Subcutaneous abdominal adipose tissue (tissue), 5 donors: ENCODE data around the gene MYH13.

Experiments used
- H3K27ac ChIP-seq: one replicate; pipeline ENCODE4 v1.7.0; 2013; ENCODE audit warnings: low read depth, mild to moderate bottlenecking, inconsistent platforms, low read length, moderate library complexity
- H3K27me3 ChIP-seq, 5 donors: one replicate each; pipeline ENCODE4 v1.7.0; 2013; ENCODE audit warnings: low read length in 5 of 5, inconsistent platforms in 1 of 5; ENCODE audit not compliant: control insufficient read depth in 5 of 5, insufficient read depth in 4 of 5
- H3K36me3 ChIP-seq, 5 donors: one replicate each; pipeline ENCODE4 v1.7.0; 2013; ENCODE audit warnings: low read length in 5 of 5; ENCODE audit not compliant: control insufficient read depth in 5 of 5, insufficient read depth in 5 of 5
- H3K4me1 ChIP-seq, 5 donors: one replicate each; pipeline ENCODE4 v1.7.0; 2013; ENCODE audit warnings: low read length in 5 of 5, mild to moderate bottlenecking in 3 of 5, moderate library complexity in 1 of 5; ENCODE audit not compliant: control insufficient read depth in 5 of 5, insufficient read depth in 5 of 5
- H3K4me3 ChIP-seq, 5 donors: one replicate each; pipeline ENCODE4 v1.7.0; 2013; ENCODE audit warnings: low read length in 5 of 5, low read depth in 1 of 5
- H3K9ac ChIP-seq, 5 donors: one replicate each; pipeline ENCODE4 v1.7.0; 2013; ENCODE audit warnings: low read length in 5 of 5, mild to moderate bottlenecking in 4 of 5, moderate library complexity in 3 of 5
- H3K9me3 ChIP-seq, 5 donors: one replicate each; pipeline ENCODE4 v1.7.0; 2013; ENCODE audit warnings: low read length in 5 of 5; ENCODE audit not compliant: control insufficient read depth in 5 of 5
- donor health status: healthy.
- donor health status: healthy.
- donor health status: healthy.
- donor health status: healthy.
- donor health status: healthy.

Gene MYH13

GRCh38 chr17:10327640-10328039 lies 45.2 kb downstream of the MYH13 start:
- Histone ChIP-seq H3K36me3 (no peaks in the 10 kb centered on the region), H3K4me1 (no peaks in the 10 kb centered on the region)

GRCh38 chr17:10325031-10325695 lies 47.6 kb downstream of the MYH13 start:
- no peaks in the 10 kb centered on the region for H3K27me3 ChIP-seq
- no peaks in the 10 kb centered on the region for H3K36me3 ChIP-seq
- H3K27ac ChIP-seq: no peak overlapping the region

More at GRCh38 chr17:10327640-10328039, 45.2 kb downstream of the MYH13 start:
- Histone ChIP-seq H3K4me3 (no peak overlapping the region), H3K9me3 (no peaks in the 10 kb centered on the region), H3K9ac (no peak overlapping the region), H3K27ac (no peak overlapping the region), H3K27me3 (no peaks in the 10 kb centered on the region)

GRCh38 chr17:10323812-10324610 lies 48.8 kb downstream of the MYH13 start:
- Histone ChIP-seq H3K9me3 (no peaks in the 10 kb centered on the region), H3K4me1 (no peaks in the 10 kb centered on the region), H3K27me3 (no peaks in the 10 kb centered on the region)

More at GRCh38 chr17:10325031-10325695, 47.6 kb downstream of the MYH13 start:
- Histone ChIP-seq H3K9ac (no peak overlapping the region), H3K4me1 (no peaks in the 10 kb centered on the region), H3K4me3 (no peak overlapping the region), H3K9me3 (no peaks in the 10 kb centered on the region)

GRCh38 chr17:10318535-10318934 lies 54.3 kb downstream of the MYH13 start:
- H3K36me3 ChIP-seq: no peaks in the 10 kb centered on the region
- H3K4me1 ChIP-seq: peaks cover 0 to 6% (median 4%) of the 10 kb centered on the region in 5 donors

More at GRCh38 chr17:10323812-10324610, 48.8 kb downstream of the MYH13 start:
- Histone ChIP-seq H3K36me3 (no peaks in the 10 kb centered on the region), H3K4me3 (no peak overlapping the region), H3K27ac (no peak overlapping the region), H3K9ac (no peak overlapping the region)

GRCh38 chr17:10317543-10317834 lies 55.3 kb downstream of the MYH13 start:
- Histone ChIP-seq H3K36me3 (no peaks in the 10 kb centered on the region), H3K27me3 (no peaks in the 10 kb centered on the region), H3K4me3 (no peak overlapping the region), H3K27ac (no peak overlapping the region), H3K9me3 (no peaks in the 10 kb centered on the region), H3K9ac (no peak overlapping the region), H3K4me1 (peaks cover 0 to 6% (median 4%) of the 10 kb centered on the region in 5 donors)

More at GRCh38 chr17:10318535-10318934, 54.3 kb downstream of the MYH13 start:
- H3K4me3 ChIP-seq: no peak overlapping the region
- no peaks in the 10 kb centered on the region for H3K27me3 ChIP-seq
- no peak overlapping the region for H3K27ac ChIP-seq
- H3K9ac ChIP-seq: no peak overlapping the region
- no peaks in the 10 kb centered on the region for H3K9me3 ChIP-seq

- no peaks in the 10 kb centered on the region for H3K36me3 ChIP-seq
- no peaks in the 10 kb centered on the region for H3K27me3 ChIP-seq
- H3K9me3 ChIP-seq: no peaks in the 10 kb centered on the region
- H3K27ac ChIP-seq: no peak overlapping the region
- no peak overlapping the region for H3K4me3 ChIP-seq
- H3K4me1 ChIP-seq: peaks cover 0 to 6% (median 4%) of the 10 kb centered on the region in 5 donors
- H3K9ac ChIP-seq: no peak overlapping the region
Measured at GRCh38 chr17:10316801-10317542, 55.8 kb downstream of the MYH13 start.

GRCh38 chr17:10314329-10314728 lies 58.5 kb downstream of the MYH13 start:
- no peak overlapping the region for H3K27ac ChIP-seq
- H3K36me3 ChIP-seq: no peaks in the 10 kb centered on the region
- no peak overlapping the region for H3K9ac ChIP-seq
- no peak overlapping the region for H3K4me3 ChIP-seq
- no peaks in the 10 kb centered on the region for H3K9me3 ChIP-seq
- peaks cover 0 to 3% (median 0%) of the 10 kb centered on the region in 5 donors for H3K27me3 ChIP-seq
- H3K4me1 ChIP-seq: peaks cover 0 to 8% (median 5%) of the 10 kb centered on the region in 5 donors

- Histone ChIP-seq H3K4me1 (peaks cover 0 to 8% (median 5%) of the 10 kb centered on the region in 5 donors), H3K9ac (no peak overlapping the region), H3K9me3 (no peaks in the 10 kb centered on the region), H3K4me3 (no peak overlapping the region), H3K27me3 (peaks cover 0 to 4% (median 0%) of the 10 kb centered on the region in 5 donors), H3K36me3 (no peaks in the 10 kb centered on the region), H3K27ac (no peak overlapping the region)
Measured at GRCh38 chr17:10313037-10313672, 59.7 kb downstream of the MYH13 start.

- H3K27ac ChIP-seq: no peak overlapping the region
- H3K9ac ChIP-seq: no peak overlapping the region
- no peaks in the 10 kb centered on the region for H3K36me3 ChIP-seq
- H3K4me3 ChIP-seq: no peak overlapping the region
- peaks cover 0 to 4% (median 0%) of the 10 kb centered on the region in 5 donors for H3K4me1 ChIP-seq
- no peaks in the 10 kb centered on the region for H3K9me3 ChIP-seq
- H3K27me3 ChIP-seq: peaks cover 0 to 4% (median 0%) of the 10 kb centered on the region in 5 donors
Measured at GRCh38 chr17:10311131-10311530, 61.7 kb downstream of the MYH13 start.
